NCI-H2029 treated with DMSO at 0.1 percent for 48 hours (cell line): ENCODE results near the gene RBM39.
A peak's percentile ranks its signal among the peaks of the same experiment; 100 is the strongest.

Experiments
- DNase-seq: peaks from one replicate; lab custom pipeline; 2025; lab: John Stamatoyannopoulos, UW

The RBM39 gene

DNA sequence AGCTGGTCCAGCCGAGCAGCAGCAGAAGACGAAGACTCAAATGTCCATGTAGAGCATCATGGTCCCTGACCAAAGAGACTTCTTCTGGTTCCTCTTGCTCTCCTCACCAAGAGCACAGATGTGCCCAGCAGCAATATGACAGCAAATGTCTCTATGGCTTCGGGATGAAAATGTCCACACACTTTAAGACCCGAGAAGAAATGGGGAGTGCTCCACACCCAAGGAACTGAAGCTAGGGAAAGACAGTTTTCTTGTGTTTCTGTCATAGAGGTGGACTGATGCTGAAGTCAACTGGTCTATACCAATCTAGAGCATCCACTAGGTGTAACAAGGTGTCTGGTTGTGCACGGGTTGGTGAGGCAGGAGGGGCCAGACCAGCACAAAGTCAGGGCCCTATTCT is 72.8 kb downstream of the RBM39 start:
- DNase-seq: no peak

DNA sequence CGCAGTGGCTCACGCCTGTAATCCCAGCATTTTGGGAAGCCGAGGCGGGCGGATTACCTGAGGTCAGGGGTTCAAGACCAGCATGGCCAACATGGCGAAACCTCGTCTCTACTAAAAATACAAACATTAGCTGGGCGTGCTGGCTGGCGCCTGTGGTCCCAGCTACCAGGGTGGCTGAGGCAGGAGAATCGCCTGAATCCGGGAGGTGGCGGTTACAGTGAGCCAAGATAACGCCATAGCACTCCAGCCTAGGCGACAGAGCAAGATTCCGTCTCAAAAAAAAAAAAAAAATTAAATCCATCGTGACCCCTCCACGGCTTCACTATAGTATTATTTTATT is 76.1 kb downstream of the RBM39 start:
- DNase-seq: no peak

DNA sequence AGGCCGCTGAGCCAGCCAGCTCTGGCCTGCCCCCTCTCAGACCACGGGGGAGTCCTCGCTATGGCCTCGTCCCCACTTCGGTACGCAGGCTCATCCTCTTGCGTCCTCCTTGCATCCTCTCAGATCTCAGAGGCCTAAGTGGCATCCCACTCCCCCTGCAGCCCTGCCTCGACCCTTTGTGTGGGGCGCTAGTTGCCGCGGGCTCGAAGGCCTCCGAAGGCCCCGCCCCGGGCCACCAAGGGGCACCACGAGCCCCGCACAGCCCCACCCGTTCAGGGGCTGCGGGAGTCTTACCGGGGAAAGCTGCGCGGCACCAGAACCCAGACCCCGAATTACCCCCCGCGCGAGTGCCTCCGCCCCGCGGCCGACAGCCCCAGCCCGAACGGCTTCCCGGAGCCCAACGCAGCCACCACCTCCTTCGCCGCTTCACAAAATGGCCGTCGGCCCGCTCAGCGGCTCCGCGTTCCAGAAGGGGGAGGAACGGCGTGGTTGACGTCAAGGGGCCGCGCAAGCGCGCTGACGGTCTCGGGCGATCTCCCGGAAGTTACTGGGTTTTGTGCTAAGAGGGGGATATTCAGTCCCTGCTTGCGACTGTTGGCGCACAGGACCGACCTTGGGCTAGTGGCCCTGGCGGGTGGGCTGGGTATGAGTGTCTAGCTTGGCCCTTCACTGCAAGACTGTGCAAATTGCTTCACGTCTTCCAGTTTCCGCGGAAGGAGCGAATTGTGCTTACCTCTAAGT is 77.4 kb downstream of the RBM39 start, which contains the start of the genes CPNE1 and RBM12:
TSS of gene CPNE1 (minus strand) at position 435 of the 741 bp plus-strand sequence. CDS start 31,977 bp downstream, outside the sequence.
TSS of gene RBM12 (minus strand) at position 435 of the 741 bp plus-strand sequence. CDS start 9,578 bp downstream, outside the sequence.
- peak; percentile 87 for DNase-seq

DNA sequence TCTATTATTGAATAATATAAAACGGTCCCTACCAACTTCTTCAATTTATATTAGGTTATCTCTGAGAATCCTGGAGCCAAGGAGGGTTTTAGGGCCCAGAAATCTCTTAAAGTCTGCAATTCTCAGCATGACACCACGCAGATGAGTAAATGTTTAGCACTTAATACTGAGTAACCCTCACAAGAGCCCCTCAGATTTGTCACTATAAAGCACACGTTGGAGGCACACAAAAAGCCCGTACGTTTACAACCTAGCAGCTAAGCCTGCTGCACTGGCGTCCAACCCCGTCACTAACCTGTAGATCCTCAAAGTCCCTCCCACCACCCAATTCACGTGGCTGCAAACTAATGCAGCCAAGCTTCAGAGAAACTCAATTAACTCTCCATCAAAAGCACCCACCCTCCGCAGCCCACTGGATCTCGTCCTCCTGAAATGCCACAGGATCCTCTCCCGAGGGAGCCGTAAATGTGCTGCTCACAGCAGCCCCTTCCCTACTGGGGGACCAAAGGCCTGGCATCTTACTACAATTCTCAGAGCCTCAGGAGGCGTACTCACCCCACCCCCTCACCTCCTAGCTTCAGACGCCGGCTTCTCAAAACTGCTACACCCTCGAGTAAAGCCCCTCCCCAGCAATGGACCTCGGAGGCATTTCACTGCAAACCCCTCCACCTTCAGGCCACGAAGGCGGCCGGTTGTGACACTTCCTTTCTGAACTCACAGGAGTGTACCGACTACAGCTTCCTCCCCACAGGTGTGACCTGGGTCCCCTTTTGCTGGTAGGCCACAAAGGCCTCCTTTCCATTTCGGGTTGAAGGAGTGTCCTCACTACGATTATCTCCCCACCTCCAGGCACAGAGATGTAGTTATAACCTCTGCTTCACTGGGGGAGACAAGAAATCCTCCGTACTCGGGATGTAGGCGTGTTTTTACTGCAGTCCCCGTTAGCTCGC is 78.3 kb downstream of the RBM39 start:
- DNase-seq: peak; percentile 13

DNA sequence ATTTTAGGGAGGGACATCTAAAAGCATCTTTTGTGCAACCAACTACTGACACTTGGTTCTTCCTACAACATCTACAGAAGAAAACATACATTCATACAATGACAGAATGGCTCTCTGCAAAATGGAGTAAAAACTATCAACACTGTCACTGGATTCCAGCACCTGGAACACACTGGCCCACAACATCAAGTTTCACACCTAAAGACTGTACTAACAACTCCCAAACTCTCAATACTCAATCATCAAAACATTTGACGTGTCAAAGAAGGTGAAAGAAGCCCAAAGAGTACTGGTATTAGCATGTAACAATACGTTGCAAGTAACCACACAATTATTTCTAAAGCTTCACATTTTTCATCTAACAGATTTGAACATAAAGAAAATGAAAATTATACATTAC is 79.5 kb downstream of the RBM39 start:
- DNase-seq: no peak

DNA sequence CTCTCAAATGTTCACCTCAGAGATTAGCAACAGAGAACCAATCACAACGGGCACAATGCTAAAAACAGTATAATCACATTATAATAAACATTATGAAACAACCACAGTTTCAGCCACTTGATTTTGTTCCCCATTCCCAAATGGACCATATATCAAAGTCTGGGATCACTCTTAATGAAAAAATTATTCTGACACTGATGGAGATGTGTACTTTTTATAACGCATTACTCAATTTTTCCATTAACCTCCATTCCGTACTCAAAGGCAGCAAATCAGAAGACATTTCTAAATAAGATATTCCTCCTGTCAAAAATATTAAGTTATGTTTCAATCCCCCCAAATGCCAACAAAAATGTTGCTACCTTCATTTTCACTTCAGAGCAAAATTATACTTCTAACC is 80.2 kb downstream of the RBM39 start:
- DNase-seq: no peak

DNA sequence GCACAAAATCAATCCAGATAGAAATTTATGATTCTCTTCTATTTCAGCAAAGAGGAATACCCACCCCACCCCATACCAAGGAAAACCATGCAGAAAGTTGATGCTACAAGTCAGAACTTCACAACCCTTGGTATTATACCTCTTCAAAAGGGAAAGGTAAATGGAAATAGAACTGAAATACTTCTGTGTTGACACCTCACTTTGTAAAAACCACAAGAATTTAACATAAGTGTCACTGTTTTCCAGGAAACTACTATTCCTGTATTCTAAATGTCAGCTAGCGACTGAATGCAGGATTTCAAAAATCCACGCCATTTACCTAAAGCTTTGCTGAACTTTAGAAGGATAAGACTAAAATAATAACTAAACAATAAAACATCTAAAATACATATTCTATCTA is 81.0 kb downstream of the RBM39 start:
- no peak for DNase-seq

DNA sequence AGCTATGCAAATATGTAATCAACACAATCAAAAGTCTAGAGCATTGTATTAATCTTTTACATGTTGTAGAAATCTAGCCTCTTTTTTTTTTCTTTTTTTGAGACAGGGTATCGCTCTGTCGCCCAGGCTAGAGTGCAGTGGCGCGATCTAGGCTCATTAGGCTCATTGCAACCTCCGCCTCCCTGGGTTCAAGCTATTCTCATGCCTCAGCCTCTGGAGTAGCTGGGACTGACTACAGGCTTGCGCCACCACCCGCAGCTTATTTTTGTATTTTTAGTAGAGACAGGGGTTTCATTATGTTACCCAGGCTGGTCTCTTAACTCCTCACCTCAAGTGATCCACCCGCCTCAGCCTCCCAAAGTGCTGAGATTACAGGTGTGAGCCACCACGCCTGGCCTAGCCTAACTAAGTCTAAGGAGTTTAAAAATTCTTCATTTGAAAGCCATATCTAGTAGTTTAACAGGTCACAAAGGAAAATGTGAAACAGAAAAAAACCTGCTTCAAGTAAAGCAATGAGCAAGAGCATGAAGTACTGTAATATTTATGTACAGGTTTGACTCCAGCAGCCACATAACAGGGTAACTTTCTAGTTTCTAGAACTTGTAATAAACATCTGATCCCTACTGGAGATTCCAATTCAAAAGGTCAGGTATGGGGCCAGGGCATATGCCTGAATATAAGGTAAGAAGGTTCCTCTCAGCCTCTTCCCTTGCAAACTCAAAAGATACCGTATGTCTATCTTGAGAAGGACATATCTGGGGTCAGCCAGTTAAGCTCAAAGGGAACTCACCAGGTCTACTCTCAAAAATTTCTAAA is 81.7 kb downstream of the RBM39 start:
- no peak for DNase-seq

DNA sequence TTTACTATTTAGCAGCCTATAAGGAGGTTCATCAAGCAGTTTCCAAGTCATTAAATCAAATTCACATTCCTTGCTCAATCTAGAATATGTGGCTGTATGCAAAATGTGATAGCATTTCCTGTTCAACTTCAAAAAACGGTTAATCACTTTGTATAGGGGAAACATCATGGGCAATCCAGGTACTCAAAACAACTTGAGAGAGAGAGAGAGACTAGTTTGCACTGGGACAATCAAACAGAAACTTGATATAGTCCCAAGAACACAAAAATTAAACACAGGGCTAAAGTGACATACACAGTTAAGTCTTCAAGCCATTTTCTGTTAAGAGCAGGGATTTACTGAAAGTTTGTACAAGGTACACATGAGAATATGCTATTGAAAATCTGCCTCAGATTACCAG is 84.8 kb downstream of the RBM39 start:
- peak; percentile 8 for DNase-seq

DNA sequence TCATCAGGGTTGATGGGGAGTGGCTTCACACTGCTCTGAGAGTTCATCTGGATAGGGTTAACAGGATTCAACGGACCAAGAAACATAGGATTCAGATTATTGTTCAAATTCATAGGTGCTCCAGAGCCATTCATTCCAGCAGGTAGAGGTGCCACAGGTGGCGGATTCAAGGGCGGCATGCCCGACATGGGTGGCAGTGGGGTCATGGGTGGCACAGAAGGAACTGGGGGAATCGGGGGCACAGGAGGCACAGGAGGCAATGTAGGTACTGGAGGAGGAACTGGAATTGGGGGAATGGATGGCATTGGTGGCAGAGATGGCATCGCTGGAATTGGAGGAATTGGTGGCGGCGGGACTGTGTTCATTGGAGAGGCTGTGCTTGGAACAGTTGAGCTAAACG is 87.6 kb downstream of the RBM39 start:
- DNase-seq: no peak

DNA sequence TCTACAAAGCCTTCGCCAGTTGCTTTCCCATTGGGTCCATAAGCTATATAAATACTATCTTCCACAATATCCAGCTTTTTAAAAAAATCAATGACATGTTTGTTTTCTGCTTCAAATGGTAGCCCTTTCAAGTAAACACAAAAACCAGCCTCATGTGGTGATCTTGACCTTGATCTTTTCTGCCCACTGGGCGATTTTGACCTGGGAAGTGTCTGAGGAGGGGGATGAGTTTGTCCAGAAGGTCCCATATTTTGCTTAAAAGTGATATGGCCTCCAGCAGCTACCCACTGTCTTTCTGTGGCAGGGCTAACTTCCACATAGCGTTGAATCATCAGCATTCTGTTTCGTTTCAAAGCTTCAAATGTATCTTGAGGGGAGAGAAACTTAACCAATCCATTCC is 88.2 kb downstream of the RBM39 start:
- DNase-seq: no peak
